ENCODE results near the gene SLC9A8. TPM values are rescaled to one million over a fixed set of nuclear protein-coding genes. Genes with fewer than 3 reads are reported as not detected.

SLC9A8 gene
- polyA plus RNA-seq, 4 donors = 7.5 to 12.0 (median 9.8) TPM

DNA sequence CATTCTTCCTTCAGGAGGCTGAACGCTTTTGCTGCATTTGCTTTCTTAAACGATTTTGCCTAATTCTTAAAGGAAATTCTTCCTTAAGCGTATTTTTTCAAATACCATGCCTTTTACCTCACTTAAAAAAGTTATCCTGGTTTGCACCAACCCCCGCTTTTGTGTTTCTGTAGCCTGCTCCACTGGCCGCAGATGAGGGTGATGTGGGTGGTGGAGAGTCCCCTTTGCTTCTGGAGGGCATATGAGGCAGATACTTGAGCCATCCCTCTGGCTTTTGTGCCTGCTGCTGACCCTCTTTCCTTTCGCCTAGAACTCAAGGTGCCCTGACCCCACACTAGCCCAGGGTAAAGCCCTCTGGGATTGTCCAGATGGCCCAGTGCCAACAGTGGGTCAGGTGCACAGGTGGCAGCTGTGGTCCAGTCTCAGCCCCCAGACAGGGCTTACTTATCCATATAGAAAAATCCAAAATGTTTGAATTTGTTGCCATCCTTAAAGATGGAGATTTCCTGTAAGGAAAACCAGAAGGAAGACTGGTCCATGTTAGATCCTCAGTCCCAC is 58.8 kb downstream of the SLC9A8 start:
- DNase-seq (ENCODE audit: low read depth in 4 of 4, low spot score in 2 of 4) = no peak

DNA sequence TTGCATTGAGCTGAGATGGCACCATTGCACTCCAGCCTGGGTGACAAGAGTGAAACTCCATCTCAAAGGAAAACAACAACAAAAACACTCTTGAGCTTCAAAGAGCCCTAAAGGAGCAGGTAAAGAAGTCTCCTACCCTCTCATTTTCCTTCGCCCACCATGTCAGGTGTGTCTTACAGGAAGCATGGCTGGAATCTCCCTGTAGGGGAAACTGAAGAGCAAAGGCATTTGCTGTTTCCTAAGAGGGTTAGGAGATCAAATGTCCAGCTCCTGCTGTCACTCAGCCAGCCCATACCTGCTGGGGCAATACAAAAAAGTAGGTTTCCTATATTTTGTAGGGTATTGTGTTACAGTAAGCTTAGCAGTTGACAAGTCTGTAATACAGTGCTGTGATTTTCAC is 59.4 kb downstream of the SLC9A8 start:
- DNase-seq (ENCODE audit: low read depth in 4 of 4, low spot score in 2 of 4) = no peak

DNA sequence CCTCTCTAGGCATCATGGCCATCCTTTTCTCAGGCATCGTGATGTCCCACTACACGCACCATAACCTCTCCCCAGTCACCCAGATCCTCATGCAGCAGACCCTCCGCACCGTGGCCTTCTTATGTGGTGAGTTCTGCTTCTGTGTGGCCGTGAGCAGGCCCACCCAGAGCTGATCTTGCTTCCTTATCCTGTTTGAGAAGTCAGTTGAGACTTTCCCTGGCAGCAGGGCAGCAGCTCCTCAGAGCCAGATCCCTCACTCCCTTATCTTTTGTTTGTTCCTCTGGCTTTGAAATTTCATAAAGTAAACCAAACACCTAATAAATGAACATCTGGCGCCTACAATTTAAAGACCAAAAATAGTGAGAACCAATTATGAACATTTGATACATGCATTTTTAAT is 62.1 kb downstream of the SLC9A8 start:
- no peak for DNase-seq (ENCODE audit: low read depth in 4 of 4, low spot score in 2 of 4)

DNA sequence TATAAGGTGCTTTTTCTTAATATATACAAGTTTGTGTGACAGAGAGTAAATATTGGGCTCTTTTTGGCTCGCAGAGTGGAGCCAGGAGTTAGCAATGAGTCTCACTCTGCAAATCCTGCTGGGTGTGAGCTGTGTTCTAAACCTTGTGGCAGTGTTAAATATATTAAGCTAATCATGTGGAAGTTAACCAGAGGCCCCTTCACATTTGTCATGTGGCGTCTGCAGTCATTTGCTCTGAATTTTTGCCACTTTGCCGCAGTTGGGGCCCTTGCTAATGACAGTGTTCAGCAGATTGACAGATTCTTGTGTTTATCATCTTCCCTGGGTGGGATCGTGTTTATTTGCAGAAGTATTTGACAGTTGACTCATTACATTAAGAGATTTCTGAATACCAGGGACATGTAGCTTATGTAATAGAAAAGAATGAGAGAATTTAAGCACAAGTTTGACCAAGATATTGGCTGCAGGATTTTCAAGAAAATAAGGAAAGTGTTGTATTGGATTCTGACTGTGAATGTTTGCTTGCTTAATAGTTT is 64.8 kb downstream of the SLC9A8 start:
- DNase-seq (ENCODE audit: low read depth in 4 of 4, low spot score in 2 of 4) = no peak

DNA sequence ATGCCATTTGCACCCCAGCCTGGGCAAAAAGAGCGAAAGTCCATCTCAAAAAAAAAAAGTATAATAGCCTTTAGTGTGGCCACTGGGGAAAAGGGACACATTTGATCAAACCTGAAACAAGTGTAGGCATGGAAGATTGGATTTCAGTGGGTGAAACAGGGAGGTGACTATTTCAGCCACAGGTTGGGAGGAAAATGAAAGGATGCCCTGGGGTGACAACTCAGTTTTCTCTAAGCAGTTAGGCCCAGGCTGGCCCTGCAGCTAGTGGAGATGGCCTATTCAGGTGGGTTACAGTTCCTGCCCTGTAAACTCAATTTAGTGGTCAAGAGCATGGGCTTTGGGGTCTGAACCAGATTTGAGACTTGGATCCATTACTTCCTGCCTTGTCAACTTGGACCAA is 66.3 kb downstream of the SLC9A8 start:
- no peak for DNase-seq (ENCODE audit: low read depth in 4 of 4, low spot score in 2 of 4)

DNA sequence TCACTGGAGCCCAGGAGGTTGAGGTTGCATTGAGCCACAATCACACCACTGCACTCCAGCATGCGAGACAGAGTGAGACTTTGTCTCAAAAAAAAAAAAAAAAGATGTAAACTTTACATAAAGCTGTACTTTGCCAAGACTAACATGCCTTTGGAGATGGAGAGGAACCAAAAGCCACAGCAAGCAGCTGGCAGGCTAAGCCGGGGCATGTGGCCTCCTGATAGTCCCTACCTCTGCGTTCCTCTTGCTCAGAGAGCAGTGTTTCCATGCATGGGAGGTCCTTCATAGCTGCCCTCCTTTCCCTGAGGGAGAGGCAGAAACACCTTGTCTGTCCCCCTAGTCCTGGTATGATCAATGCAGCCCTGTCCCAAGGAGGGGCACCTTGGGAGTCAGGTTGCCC is 67.5 kb downstream of the SLC9A8 start:
- DNase-seq (ENCODE audit: low read depth in 4 of 4, low spot score in 2 of 4) = no peak

DNA sequence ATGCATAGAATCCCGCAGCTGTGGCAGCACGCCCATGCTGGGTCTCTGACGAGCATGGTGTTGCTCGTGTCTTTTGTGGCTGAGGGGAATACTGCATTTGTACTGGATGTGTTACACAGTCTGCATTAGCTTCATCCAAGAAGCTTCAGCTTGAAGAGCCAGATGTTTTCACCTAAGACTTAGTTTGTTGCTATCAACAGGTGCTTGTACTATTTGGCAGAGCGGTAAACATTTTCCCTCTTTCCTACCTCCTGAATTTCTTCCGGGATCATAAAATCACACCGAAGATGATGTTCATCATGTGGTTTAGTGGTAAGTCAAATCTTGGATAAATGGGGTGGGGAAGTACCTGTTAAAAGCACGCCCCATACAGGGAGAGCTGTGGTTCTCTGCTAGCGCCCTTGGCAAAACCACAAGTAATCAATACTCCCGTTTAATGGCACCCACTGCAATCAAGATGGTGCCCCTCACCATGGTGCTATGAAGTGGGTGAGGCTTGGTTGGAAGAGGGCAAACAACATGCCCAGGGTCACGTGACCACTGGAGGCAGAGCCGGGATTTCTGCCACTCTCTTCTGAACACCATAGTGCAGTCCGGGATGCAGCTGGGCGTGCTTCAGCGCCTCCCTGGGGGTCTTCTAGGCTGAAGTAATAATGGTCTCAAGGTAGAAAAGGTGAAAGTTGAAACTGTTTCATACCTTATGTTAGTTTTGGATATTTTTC is 68.3 kb downstream of the SLC9A8 start:
- DNase-seq (ENCODE audit: low read depth in 4 of 4, low spot score in 2 of 4) = no peak

DNA sequence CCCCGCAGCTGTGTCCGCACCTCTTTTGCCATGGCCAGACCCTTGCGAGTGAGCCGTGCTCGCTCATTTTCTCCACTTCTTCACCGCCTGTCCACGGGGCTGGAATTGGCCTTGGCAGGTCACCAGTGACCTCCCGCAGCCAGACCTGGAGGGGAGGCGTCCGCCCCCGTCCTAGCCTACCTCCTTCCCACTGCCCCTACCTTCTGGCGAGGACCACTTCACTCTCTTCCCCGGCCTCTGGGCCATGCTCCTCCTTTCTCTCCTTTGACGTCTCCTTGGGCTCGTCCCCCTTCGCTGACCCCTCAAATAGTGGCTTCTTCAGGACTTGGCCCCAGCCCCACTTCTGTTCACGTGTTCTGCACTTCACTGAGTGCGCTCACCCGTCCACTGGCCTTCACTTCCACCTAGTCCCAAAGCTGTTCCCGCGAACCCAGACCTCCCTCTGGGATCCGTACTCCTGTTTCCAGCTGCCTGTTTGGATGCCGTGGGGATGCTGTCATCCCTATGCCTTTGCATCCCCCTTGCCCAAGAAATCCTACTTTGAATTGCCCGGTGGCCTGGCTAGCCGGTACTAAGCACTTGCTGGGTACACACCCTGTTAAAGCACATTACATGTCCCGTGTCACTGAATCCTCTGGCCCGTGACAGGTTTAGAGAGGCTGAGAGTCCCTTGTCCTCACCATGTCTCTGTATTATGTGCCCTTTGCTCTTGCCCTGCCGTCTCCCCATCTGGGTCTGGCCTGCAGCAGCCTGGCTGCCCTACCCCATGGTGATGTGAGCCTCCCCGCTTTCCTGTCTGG is 69.7 kb downstream of the SLC9A8 start:
- no peak for DNase-seq (ENCODE audit: low read depth in 4 of 4, low spot score in 2 of 4)

DNA sequence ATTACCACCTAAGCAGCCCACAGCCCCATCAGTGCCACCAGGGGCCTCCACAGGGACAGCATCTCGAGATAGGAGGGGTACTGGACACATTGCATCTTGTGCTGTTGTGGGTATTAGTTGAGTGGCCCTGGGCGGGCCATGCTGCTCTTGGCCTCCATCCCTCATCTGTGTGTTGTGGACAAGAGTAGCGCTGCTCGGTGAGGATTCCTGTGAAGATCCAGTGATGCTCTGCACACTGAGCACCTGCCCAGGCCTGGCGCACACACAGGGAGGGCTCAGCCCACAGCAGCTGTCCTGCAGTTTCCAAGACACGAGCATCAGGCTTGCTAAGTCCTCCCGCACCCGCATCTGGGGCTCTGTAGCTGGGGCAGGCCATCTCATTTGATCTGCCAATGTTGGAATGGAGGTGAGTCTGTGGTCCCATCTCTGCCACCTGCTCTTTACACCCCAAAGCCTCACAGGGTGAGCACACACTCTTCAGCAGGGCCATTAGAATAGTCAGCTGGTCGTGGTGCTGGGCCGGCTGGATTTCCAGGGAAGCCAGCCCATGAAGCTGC is 70.7 kb downstream of the SLC9A8 start:
- DNase-seq (ENCODE audit: low read depth in 4 of 4, low spot score in 2 of 4) = no peak

DNA sequence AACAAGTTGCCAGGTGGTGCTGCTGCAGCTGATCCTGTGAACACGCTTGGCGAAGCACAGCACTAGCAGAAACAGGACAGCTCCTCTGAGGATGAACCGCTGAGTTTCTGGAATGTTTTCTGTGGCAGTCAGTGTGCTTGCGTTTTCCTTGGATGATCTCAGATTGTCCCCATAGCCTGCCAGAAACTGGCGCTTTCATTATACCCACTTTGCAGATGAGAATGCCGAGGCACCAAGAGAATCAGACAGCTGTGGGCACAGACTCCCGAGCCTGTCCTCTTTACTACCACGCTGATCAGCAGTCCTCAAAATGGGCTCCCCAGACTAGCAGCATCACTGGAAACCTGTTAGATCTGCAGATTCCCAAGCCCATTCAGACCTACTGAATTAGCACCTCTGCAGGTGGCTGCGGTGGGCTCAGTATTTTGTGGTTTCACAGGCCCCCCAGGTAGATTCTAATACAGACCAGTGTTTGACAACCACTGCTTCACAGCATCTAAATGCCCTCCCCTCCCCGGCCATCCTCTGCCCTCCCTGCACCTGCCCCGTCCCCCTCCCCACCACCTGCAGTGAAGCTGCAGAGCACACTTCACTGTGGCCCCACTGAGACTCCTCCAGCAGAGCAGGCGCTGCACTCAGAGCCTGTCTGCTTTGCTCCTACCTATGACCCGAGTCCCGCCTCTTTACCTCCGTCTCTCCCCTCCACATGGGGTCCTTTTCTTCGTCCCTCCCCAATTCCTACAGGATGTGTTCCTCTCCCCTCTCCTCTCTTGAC is 73.1 kb downstream of the SLC9A8 start:
- DNase-seq (ENCODE audit: low read depth in 4 of 4, low spot score in 2 of 4) = no peak

DNA sequence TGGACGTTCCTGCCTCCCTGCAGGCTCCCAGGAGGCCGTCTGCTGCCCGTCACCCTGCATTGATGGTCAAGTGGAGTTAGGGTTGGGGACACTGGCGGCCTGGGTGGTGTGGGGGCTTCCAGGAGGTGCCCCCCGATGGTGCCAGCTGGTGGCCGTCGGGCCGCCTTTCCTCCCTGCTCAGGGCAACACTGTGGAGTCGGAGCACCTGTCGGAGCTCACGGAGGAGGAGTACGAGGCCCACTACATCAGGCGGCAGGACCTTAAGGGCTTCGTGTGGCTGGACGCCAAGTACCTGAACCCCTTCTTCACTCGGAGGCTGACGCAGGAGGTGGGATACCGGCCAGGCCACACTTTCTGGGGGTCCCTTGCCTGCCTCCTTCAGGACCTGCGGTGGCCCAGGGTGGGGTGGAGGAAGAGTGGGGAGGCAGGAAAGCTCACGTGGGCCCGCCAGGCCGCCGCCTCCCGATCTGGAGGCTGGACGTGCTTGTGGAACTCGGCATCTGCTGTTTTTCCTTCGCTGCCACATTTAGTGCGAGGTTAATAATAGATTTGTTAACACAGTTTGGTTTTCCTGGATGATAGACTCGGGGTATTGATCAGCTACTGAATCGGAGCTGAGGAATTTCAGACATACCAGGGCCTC is 74.1 kb downstream of the SLC9A8 start:
- no peak for DNase-seq (ENCODE audit: low read depth in 4 of 4, low spot score in 2 of 4)

DNA sequence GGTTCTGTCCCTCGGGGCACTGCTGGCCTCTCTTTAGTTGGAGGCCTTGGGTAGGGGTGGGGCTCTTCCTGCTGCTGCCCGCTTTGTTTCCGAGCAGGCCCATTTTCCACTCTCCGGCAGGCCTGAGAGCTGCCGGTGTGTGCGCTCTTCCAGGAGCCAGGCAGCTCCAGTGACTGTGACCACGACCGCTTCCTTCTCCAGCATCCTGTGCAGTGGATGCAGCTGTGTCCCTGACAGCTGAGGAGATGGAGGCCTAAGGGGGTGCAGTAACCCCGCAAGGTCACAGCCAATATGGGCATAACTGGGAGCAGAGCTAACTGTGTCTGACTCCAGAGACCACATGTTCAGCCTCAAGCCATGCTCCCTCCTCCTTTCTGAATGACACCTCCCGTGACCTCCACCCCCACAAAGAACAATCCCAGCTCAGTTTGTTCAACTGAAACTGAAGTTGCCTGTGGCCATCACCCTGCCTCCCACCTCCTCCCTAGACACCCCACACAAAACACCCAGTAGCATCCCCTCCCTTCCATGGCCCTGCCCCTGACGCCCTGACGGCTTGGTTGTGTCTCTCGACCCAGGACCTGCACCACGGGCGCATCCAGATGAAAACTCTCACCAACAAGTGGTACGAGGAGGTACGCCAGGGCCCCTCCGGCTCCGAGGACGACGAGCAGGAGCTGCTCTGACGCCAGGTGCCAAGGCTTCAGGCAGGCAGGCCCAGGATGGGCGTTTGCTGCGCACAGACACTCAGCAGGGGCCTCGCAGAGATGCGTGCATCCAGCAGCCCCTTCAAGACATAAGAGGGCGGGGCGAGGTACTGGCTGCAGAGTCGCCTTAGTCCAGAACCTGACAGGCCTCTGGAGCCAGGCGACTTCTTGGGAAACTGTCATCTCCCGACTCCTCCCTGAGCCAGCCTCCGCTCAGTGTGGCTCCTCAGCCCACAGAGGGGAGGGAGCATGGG is 74.9 kb downstream of the SLC9A8 start:
- DNase-seq (ENCODE audit: low read depth in 4 of 4, low spot score in 2 of 4) = no peak

DNA sequence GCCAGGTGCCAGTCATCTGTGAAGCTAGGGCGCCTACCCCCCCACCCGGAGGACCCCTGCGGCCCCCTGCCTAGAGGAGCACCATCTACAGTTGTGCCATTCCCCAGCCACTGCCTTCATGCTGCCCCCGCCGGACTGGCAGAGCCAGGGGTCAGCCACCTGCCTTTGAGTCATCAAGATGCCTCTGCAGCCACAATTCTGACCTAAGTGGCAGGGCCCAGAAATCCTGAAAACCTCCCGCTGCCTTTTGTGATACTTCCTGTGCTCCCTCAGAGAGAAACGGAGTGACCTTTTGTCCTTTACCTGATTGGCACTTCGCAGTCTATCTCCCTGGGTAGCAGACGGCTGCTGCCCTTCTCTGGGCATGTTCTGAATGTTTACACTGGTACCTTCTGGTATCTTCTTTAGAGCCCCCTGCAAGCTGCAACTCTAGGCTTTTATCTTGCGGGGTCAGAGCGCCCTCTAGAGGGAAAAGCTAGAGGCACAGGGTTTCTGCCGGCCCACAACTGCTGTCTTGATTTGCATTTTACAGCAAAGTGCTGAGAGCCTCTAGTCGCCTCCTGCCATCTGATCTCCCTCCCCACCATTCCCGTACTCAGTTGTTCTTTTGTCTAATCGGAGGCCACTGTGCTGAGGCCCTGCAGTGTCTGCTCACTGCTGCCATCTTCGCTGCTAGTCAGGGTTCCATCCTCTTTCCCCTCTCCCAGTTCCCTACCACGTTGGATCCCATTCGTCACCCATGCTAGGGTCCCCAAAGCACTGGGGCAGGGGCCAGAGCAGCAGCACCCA is 75.8 kb downstream of the SLC9A8 start:
- no peak for DNase-seq (ENCODE audit: low read depth in 4 of 4, low spot score in 2 of 4)

DNA sequence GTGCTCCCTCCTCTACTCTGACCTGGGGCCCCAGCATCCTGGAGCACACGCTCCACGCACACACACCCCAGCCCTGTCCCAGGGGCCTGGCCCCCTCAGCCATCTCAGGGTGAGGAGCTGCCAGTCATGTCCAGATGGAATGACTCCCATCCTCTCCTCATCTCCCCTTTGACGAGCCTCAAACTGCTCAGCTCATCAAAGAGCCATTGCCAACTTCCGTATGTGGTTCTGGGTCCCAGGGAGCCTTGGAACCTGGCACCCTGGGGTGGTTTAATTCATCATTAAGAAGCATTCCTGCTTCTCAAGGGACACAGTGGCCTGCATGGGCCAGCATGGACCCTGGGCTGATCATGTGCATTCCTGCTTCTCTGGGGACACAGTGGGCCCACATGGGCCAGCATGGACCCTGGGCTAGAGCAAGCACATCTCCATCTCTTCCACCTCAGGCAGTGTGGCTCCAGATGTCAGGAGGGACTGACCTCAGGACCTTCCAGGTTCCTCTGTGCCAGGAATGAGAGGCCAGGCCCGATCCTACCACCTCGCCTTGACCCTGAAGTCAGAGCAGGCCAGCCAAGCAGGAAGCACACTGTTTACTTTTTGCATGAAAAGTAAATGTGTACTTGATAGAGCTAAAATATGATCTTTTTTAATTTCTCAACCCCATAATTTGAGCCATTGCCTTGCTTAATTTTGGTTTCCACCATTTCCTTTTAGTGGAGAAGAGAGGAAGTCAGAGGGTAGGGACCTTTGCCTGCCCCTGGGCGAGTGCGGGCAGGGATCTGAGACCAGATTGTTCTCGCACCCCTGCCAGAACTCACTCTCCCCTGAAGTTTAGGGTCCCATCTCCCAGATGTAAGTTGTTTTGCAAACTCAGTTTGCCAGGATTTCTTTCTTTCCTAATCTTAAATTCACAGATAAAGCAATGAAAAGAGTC is 76.6 kb downstream of the SLC9A8 start:
- no peak for DNase-seq (ENCODE audit: low read depth in 4 of 4, low spot score in 2 of 4)

DNA sequence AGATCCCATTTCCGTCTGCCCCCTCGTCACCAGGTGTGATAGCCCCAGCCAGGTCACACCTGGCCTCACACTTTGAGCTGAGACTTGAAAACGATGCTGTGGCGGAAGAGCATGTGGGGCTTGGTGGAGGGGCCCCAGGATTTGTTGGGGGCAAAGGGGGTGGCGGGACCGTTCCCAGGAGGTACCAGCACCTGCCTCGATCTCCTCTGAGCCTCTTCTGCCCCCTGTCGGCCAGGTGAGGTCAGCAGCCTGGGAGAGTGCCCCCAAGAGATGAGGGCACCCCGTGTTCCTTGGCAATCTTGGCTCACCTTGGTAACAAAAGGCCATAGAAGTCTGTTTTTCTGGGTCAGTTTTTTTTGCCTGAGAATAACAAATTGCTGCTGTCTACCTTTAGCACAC is 77.3 kb downstream of the SLC9A8 start:
- no peak for DNase-seq (ENCODE audit: low read depth in 4 of 4, low spot score in 2 of 4)

DNA sequence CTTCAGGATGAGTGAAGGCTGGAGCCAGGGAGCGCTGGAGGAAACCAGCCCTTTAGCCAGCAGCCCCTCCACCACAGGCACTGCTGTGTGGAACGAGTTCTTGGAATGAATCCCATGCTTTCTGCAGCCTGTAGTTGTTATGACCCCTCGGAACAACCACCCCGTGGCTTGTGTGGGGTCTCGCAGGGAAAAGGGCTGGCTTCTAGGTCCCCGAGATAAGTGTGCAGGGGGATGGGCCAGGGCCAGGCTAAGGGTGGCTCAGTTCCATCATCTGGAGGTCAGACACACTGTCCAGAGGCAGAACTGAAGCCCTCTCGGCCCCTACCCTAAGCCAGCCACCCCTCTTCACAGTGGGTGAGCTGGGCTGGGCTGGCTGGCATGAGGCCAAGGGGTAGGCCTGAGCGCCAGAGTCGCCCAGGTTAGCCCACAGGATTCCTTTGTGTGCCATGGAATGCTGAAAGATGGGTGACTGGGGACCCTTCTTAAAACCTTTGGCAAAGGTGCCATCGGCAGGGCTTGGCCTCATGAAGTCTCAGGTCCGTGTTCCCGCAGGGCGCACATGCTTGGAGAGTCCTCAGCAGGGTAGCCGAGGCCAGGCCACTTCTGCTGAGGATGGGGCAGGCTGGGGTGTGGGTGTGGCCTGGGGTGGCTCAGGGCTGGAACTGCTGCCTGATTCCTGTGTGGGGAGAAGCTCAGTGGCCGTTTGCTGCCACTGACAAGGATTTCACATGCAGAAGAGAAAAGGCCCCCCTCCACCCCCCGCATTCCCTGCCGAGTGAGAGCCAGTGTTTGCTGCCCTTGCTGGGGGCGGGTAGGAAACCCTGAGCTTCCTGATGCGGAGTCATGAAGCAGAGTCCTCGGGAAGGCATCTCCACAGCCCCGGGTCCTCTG is 78.1 kb downstream of the SLC9A8 start:
- DNase-seq (ENCODE audit: low read depth in 4 of 4, low spot score in 2 of 4) = no peak
